ENCODE data around the gene DNAJC8. TPM values are rescaled to one million over a fixed set of nuclear protein-coding genes. Genes with fewer than 3 reads are reported as not detected.

Gene DNAJC8
- total and polyA plus RNA-seq, 2 donors from 2014 or later = 71.7 to 110 TPM

Other genes starting within 250 kb of the DNAJC8 start
- 32.0 TPM for gene EYA3, start 144.4 kb downstream of the DNAJC8 start, total RNA-seq
- 10.2 TPM for gene EYA3, start 144.4 kb downstream of the DNAJC8 start, polyA plus RNA-seq (ENCODE audit: insufficient read depth, low read depth, low replicate concordance)
- gene PTAFR, start 56.3 kb downstream of the DNAJC8 start, total RNA-seq = 16.4 TPM
- gene PTAFR, start 56.3 kb downstream of the DNAJC8 start, polyA plus RNA-seq (ENCODE audit: insufficient read depth, low read depth, low replicate concordance) = 2.4 TPM
- gene ATP5IF1, start 3.1 kb upstream of the DNAJC8 start, total RNA-seq = 172 TPM
- 906 TPM for gene ATP5IF1, start 3.1 kb upstream of the DNAJC8 start, polyA plus RNA-seq (ENCODE audit: insufficient read depth, low read depth, low replicate concordance)
- gene SESN2, start 26.5 kb upstream of the DNAJC8 start, total RNA-seq = 19.4 TPM
- 22.7 TPM for gene SESN2, start 26.5 kb upstream of the DNAJC8 start, polyA plus RNA-seq (ENCODE audit: insufficient read depth, low read depth, low replicate concordance)
- 14.6 TPM for gene MED18, start 96.0 kb upstream of the DNAJC8 start, total RNA-seq
- gene MED18, start 96.0 kb upstream of the DNAJC8 start, polyA plus RNA-seq (ENCODE audit: insufficient read depth, low read depth, low replicate concordance) = 13.2 TPM
- gene PHACTR4, start 136.7 kb upstream of the DNAJC8 start, total RNA-seq = 51.5 TPM
- 23.2 TPM for gene PHACTR4, start 136.7 kb upstream of the DNAJC8 start, polyA plus RNA-seq (ENCODE audit: insufficient read depth, low read depth, low replicate concordance)

All from kidney (tissue), 2 donors.